Panc1 (cell line): ENCODE data around the gene FMN2. TPM values are rescaled to one million over a fixed set of nuclear protein-coding genes. Genes with fewer than 3 reads are reported as not detected.

Source experiments
- ATAC-seq: fragments of 200-7000 bp; cut with Tn5 transposase; 2 replicates; pipeline ENCODE4 v1.9.1; 2020; ENCODE audit warnings: mild to moderate bottlenecking, moderate library complexity
- BruUV-seq: library from RNA; stranded (reverse); fragments of 400-500 nt; replicated peaks from 2 replicates; lab custom pipeline; 2021; lab: Mats Ljungman, UMichigan
- CTCF ChIA-PET: fragments of 300-600 bp; sonication (Branson Sonifier 250); formaldehyde crosslinking; loops from one replicate; lab custom pipeline; 2022; ENCODE audit warnings: antibody characterized with exemption; lab: Charles Lee
- POLR2A ChIA-PET: fragments of 300-600 bp; sonication (Branson Sonifier 250); formaldehyde crosslinking; loops from one replicate; lab custom pipeline; 2022; ENCODE audit warnings: antibody characterized with exemption; lab: Charles Lee
- DNase-seq: peaks from one replicate; pipeline ENCODE4 v3.0.0-alpha.2; 2010; ENCODE audit warnings: low read depth, low spot score
- H3K27ac ChIP-seq: 2 replicates; pipeline ENCODE4 v1.5.1; 2011; ENCODE audit warnings: mild to moderate bottlenecking, low read length, inconsistent platforms
- H3K27me3 ChIP-seq: fragments of 200-500 bp; sonication (Bioruptor generic); 2 replicates; pipeline ENCODE4 v1.6.0; 2014; ENCODE audit warnings: low read length, inconsistent platforms; ENCODE audit not compliant: control insufficient read depth, insufficient read depth
- H3K36me3 ChIP-seq: fragments of 200-500 bp; sonication (Bioruptor generic); 2 replicates; pipeline ENCODE4 v1.5.1; 2014; ENCODE audit warnings: inconsistent platforms, mild to moderate bottlenecking, low read length, moderate library complexity; ENCODE audit not compliant: control insufficient read depth, insufficient read depth
- H3K4me1 ChIP-seq: 2 replicates; pipeline ENCODE4 v1.5.1; 2011; ENCODE audit warnings: inconsistent platforms, mild to moderate bottlenecking, low read length, moderate library complexity; ENCODE audit not compliant: control insufficient read depth, insufficient read depth
- H3K4me3 ChIP-seq, 2 experiments: 2 replicates each; pipeline ENCODE4 v1.5.1; 2011 to 2012; ENCODE audit warnings: low read depth in 2 of 2, low read length in 2 of 2, mild to moderate bottlenecking in 2 of 2, inconsistent platforms in 1 of 2, moderate library complexity in 1 of 2
- H3K9me3 ChIP-seq: fragments of 200-500 bp; sonication (Bioruptor generic); 2 replicates; pipeline ENCODE4 v1.5.1; 2014; ENCODE audit warnings: low read depth, mild to moderate bottlenecking, inconsistent platforms, low read length, moderate library complexity; ENCODE audit not compliant: control insufficient read depth, insufficient read depth
- CTCF ChIP-seq: fragments of 450-650 bp; IDR thresholded peaks from 2 replicates; pipeline ENCODE4 v1.5.1; 2017; ENCODE audit warnings: mild to moderate bottlenecking
- POLR2AphosphoS5 ChIP-seq: IDR thresholded peaks from 2 replicates; pipeline ENCODE4 v1.6.1; 2012; ENCODE audit warnings: mild to moderate bottlenecking, low read depth, low read length, moderate library complexity
- REST ChIP-seq, 2 experiments: IDR thresholded peaks; 2 replicates each; pipeline ENCODE4 v1.6.1; 2011 to 2012; ENCODE audit warnings: low read depth in 2 of 2, control low read depth in 1 of 2, low read length in 1 of 2, mild to moderate bottlenecking in 1 of 2, moderate library complexity in 1 of 2; ENCODE audit not compliant: insufficient read depth in 1 of 2
- SIN3A ChIP-seq: IDR thresholded peaks from 2 replicates; pipeline ENCODE4 v1.6.1; 2012; ENCODE audit warnings: low read depth, mild to moderate bottlenecking, low read length, moderate library complexity, borderline replicate concordance; ENCODE audit not compliant: insufficient read depth
- TCF7L2 ChIP-seq: IDR thresholded peaks from 2 replicates; pipeline ENCODE4 v1.6.1; 2011; ENCODE audit warnings: mild to moderate bottlenecking, low read depth, low read length, inconsistent platforms
- in situ Hi-C: cut with HindIII; loops from 2 replicates; pipeline ENCODE4 v1.10.0; 2016; ENCODE audit warnings: low sequenced_read_pairs, low pct_unique_long_range_greater_than_20kb
- intact Hi-C: fragments of 100-400 bp; cut with micrococcal nuclease; formaldehyde crosslinking; loops from one replicate; pipeline ENCODE4 v1.10.0; 2022; ENCODE audit not compliant: unreplicated experiment
- total RNA-seq: library from RNA; stranded (reverse); gene quantifications from one replicate; pipeline ENCODE4 v1.2.1, GENCODE V29; 2021; ENCODE audit not compliant: unreplicated experiment

FMN2 gene
- total RNA-seq, 1 experiment from 2014 or later: 1.9 TPM

- Histone ChIP-seq H3K36me3 (no peaks in the 10 kb centered on the region), H3K4me1 (no peaks in the 10 kb centered on the region), H3K4me3 (no peak overlapping the region), H3K9me3 (no peaks in the 10 kb centered on the region), H3K27me3 (no peaks in the 10 kb centered on the region), H3K27ac (no peak overlapping the region)
- DNase-seq (no peak), ATAC-seq (no peak)
- BruUV-seq: no TSS peak
- intact Hi-C loops: no loop called here
- ChIA-PET POLR2A (no interaction called here), CTCF (no interaction called here)
- in situ Hi-C loops: no loop called here
- no peak for TF ChIP-seq REST (IDR thresholded peaks at IDR 0.05; ENCODE audit: insufficient read depth in 1 of 2, low read depth in 2 of 2, low read length in 1 of 2)
- no peak for TF ChIP-seq SIN3A
- TF ChIP-seq CTCF: no peak
- no peak for TF ChIP-seq POLR2AphosphoS5
- no peak for TF ChIP-seq TCF7L2
Observed at GRCh38 chr1:240399381-240399780, 307.7 kb downstream of the FMN2 start.

- Histone ChIP-seq H3K27ac (no peak overlapping the region), H3K4me1 (no peaks in the 10 kb centered on the region), H3K27me3 (no peaks in the 10 kb centered on the region), H3K9me3 (no peaks in the 10 kb centered on the region), H3K4me3 (no peak overlapping the region), H3K36me3 (no peaks in the 10 kb centered on the region)
- TF ChIP-seq REST (IDR thresholded peaks at IDR 0.05; ENCODE audit: insufficient read depth in 1 of 2, low read depth in 2 of 2, low read length in 1 of 2) (no peak), SIN3A (no peak), CTCF (no peak), TCF7L2 (no peak), POLR2AphosphoS5 (no peak)
- BruUV-seq: no TSS peak
- intact Hi-C loops (no loop called here), in situ Hi-C loops (no loop called here)
- no peak for ATAC-seq
- CTCF ChIA-PET: no interaction called here
- DNase-seq: no peak
- POLR2A ChIA-PET: interaction anchor here (0.6 kb wide), 1 partner anchor 141 kb away, joined by 3 read pairs; no protein-coding TSS in a partner anchor
Observed at GRCh38 chr1:240401731-240402130, 310.0 kb downstream of the FMN2 start.
